Osteoblast (primary cell): ENCODE measurements around the gene MED26. TPM values are rescaled to one million over a fixed set of nuclear protein-coding genes. Genes with fewer than 3 reads are reported as not detected.
A peak's percentile ranks its signal among the peaks of the same experiment; 100 is the strongest.

ENCODE experiments used
- DNase-seq: peaks from one replicate; pipeline ENCODE4 v3.0.0; 2011; ENCODE audit warnings: low spot score, mixed read lengths; ENCODE audit not compliant: insufficient read length; ENCODE audit errors: missing footprints
- H2AFZ ChIP-seq: 2 replicates; pipeline ENCODE4 v1.6.0; 2011; ENCODE audit warnings: mild to moderate bottlenecking, low read length
- H3K27ac ChIP-seq: 2 replicates; pipeline ENCODE4 v1.5.1; 2011; ENCODE audit warnings: mild to moderate bottlenecking, low read depth, low read length, moderate library complexity
- H3K27me3 ChIP-seq: 2 replicates; pipeline ENCODE4 v1.6.0; 2012; ENCODE audit warnings: mild to moderate bottlenecking, control low read depth, inconsistent platforms, low read length, moderate library complexity; ENCODE audit not compliant: insufficient read depth
- H3K36me3 ChIP-seq: 2 replicates; pipeline ENCODE4 v1.5.1; 2011; ENCODE audit warnings: mild to moderate bottlenecking, low read length, control low read depth, moderate library complexity; ENCODE audit not compliant: insufficient read depth
- H3K4me1 ChIP-seq: 2 replicates; pipeline ENCODE4 v1.5.1; 2011; ENCODE audit warnings: mild to moderate bottlenecking, low read length, control low read depth, moderate library complexity; ENCODE audit not compliant: insufficient read depth
- H3K4me2 ChIP-seq: 2 replicates; pipeline ENCODE4 v1.6.0; 2011; ENCODE audit warnings: mild to moderate bottlenecking, low read length; ENCODE audit not compliant: insufficient read depth
- H3K4me3 ChIP-seq: fragments of 200-600 bp; sonication (generic); 3 replicates; pipeline ENCODE4 v1.5.1; 2012; ENCODE audit warnings: mild to moderate bottlenecking, low read length, inconsistent platforms; ENCODE audit not compliant: insufficient read depth
- H3K79me2 ChIP-seq: 2 replicates; pipeline ENCODE4 v1.6.0; 2012; ENCODE audit warnings: mild to moderate bottlenecking, low read length, control low read depth, inconsistent platforms; ENCODE audit not compliant: insufficient read depth
- H3K9me3 ChIP-seq: 2 replicates; pipeline ENCODE4 v1.5.1; 2011; ENCODE audit warnings: low read depth, low read length, control low read depth
- H4K20me1 ChIP-seq: 2 replicates; pipeline ENCODE4 v1.6.0; 2012; ENCODE audit warnings: mild to moderate bottlenecking, low read length, control low read depth; ENCODE audit not compliant: insufficient read depth
- total RNA-seq: library from RNA; depleted of rRNA; stranded (reverse); fragments of >200 nt; gene quantifications from 2 replicates; pipeline ENCODE4 v1.2.3, GENCODE V29; 2012
- TF ChIP-seq, protein P1 (sequence below): IDR thresholded peaks from 2 replicates; pipeline ENCODE4 v1.5.1; 2011; ENCODE audit warnings: mild to moderate bottlenecking, low read depth, low read length, moderate library complexity; ENCODE audit errors: extremely low read depth

MED26 gene
- total RNA-seq, 1 donor: 5.8 TPM

DNA sequence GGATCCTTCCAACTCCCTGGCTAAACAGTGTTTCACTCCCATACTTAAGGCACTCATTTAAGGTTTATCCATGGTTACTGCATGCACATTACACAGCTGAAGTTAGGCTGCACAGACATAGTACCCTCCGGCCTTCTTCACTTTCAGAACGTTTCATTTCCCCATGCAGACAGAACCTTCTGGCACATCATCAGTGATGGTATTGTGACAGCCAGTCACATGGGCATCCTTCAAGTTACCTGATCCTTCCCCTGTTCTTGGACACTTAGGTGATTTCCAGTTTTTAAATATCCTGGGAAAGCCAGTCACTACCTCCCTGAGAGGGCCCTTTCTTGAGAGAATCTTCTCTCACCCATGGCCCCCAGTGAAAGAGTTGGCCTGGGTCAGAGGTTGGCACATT is 22.8 kb upstream of the MED26 start:
- Histone ChIP-seq H3K4me3 (no peak overlapping the region), H3K4me2 (no peak overlapping the region), H3K9me3 (no peaks in the 10 kb centered on the region), H3K79me2 (peaks cover 20% of the 10 kb centered on the region), H4K20me1 (peaks cover 11% of the 10 kb centered on the region), H2AFZ (no peak overlapping the region), H3K4me1 (peaks cover 2% of the 10 kb centered on the region), H3K27me3 (no peaks in the 10 kb centered on the region), H3K27ac (no peak overlapping the region), H3K36me3 (peaks cover 51% of the 10 kb centered on the region)
- TF ChIP-seq, protein P1, sequence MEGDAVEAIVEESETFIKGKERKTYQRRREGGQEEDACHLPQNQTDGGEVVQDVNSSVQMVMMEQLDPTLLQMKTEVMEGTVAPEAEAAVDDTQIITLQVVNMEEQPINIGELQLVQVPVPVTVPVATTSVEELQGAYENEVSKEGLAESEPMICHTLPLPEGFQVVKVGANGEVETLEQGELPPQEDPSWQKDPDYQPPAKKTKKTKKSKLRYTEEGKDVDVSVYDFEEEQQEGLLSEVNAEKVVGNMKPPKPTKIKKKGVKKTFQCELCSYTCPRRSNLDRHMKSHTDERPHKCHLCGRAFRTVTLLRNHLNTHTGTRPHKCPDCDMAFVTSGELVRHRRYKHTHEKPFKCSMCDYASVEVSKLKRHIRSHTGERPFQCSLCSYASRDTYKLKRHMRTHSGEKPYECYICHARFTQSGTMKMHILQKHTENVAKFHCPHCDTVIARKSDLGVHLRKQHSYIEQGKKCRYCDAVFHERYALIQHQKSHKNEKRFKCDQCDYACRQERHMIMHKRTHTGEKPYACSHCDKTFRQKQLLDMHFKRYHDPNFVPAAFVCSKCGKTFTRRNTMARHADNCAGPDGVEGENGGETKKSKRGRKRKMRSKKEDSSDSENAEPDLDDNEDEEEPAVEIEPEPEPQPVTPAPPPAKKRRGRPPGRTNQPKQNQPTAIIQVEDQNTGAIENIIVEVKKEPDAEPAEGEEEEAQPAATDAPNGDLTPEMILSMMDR: no peak
- no peak for DNase-seq

DNA sequence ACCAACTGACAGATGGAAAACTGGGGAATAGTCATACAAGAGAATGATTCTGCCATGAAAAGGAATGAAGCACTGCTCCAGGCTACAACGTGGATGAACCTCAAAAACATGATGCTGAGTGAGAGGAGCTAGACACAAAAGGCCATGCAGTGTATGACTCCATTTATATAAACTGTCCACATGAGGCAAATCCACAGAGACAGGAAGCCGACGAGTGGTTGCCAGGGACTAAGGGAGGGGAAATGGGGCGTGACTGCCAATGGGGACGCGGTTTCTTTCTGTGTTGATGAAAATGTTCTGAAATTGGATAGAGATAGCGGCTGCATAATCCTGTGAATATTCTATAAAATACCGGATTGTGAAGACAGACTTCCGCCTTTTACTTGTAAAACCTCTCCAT is 21.7 kb upstream of the MED26 start:
- H3K79me2 ChIP-seq: peaks cover 19% of the 10 kb centered on the region

DNA sequence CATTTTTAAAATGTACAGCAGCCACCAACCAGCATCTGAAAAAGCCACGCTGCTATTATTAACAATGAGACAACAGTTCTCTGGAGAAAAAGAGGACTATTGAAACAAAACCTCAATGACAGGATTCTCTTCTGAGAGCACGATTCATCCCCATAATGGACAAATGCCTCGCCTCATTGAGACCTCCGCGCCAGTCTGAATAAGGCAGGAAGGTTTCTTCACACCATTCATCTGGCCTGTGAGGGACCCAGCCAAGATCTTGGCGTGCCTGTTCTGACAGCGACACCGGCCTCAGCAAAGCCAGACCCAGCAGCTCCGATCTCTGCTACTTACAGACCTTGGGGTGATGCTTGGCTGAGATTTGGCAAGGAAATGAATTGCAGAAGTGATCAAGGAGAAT is 17.1 kb upstream of the MED26 start:
- TF ChIP-seq, protein P1: no peak
- Histone ChIP-seq H3K79me2 (peaks cover 49% of the 10 kb centered on the region), H3K9me3 (no peaks in the 10 kb centered on the region), H3K4me1 (peaks cover 2% of the 10 kb centered on the region), H3K27me3 (no peaks in the 10 kb centered on the region), H3K4me3 (no peak overlapping the region), H2AFZ (no peak overlapping the region), H3K27ac (no peak overlapping the region), H3K4me2 (no peak overlapping the region), H3K36me3 (peaks cover 47% of the 10 kb centered on the region), H4K20me1 (peaks cover 8% of the 10 kb centered on the region)
- no peak for DNase-seq

More for the DNA sequence above, 21.7 kb upstream of the MED26 start:
- Histone ChIP-seq H3K4me3 (no peak overlapping the region), H3K36me3 (peaks cover 49% of the 10 kb centered on the region), H2AFZ (no peak overlapping the region), H3K9me3 (no peaks in the 10 kb centered on the region), H4K20me1 (peaks cover 10% of the 10 kb centered on the region), H3K27me3 (no peaks in the 10 kb centered on the region), H3K27ac (no peak overlapping the region), H3K4me2 (peak overlapping the region; percentile 20), H3K4me1 (peaks cover 2% of the 10 kb centered on the region)
- TF ChIP-seq, protein P1: no peak
- no peak for DNase-seq

DNA sequence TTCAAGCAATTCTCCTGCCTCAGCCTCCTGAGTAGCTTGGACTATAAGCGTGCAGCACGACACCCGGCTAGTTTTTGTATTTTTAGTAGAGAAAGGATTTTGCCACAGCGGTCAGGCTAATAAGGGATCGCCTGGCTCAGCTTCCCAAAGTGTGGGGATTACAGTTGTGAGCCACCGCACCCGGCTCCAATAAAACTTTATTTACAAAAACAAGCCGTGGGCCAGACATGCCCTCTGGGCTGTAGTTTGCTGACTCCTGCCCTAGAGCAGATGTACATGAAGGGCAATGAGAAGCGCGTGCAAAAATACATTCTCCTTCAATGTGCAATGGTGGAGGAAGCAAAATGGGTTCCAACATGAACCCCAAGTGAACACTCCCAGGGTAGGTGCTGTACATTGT is 13.7 kb upstream of the MED26 start:
- no peaks in the 10 kb centered on the region for H3K9me3 ChIP-seq

More for the DNA sequence above, 13.7 kb upstream of the MED26 start:
- Histone ChIP-seq H3K27me3 (no peaks in the 10 kb centered on the region), H2AFZ (no peak overlapping the region), H3K4me2 (no peak overlapping the region), H3K4me1 (no peaks in the 10 kb centered on the region), H3K79me2 (peaks cover 67% of the 10 kb centered on the region), H4K20me1 (peaks cover 15% of the 10 kb centered on the region), H3K36me3 (peaks cover 53% of the 10 kb centered on the region), H3K4me3 (no peak overlapping the region), H3K27ac (no peak overlapping the region)
- TF ChIP-seq, protein P1: no peak
- DNase-seq: no peak
